Neuronal stem cell (in vitro differentiated cells): ENCODE data around the gene TIAM2.

Experiments
- DNase-seq: peaks from one replicate; pipeline ENCODE4 v3.0.0-alpha.2; 2013; ENCODE audit warnings: low spot score
- H2AFZ ChIP-seq: one replicate; pipeline ENCODE4 v1.6.1; 2013; ENCODE audit warnings: mild to moderate bottlenecking, low read length, inconsistent platforms
- H2AK5ac ChIP-seq: 2 replicates; pipeline ENCODE4 v1.6.1; 2013; ENCODE audit warnings: low read depth, mild to moderate bottlenecking, inconsistent platforms, low read length, moderate library complexity, mixed read lengths
- H2BK120ac ChIP-seq: 2 replicates; pipeline ENCODE4 v1.6.1; 2013; ENCODE audit warnings: low read depth, mild to moderate bottlenecking, inconsistent platforms, low read length, moderate library complexity, mixed read lengths
- H2BK12ac ChIP-seq: one replicate; pipeline ENCODE4 v1.6.1; 2013; ENCODE audit warnings: low read length, inconsistent platforms
- H2BK15ac ChIP-seq: 2 replicates; pipeline ENCODE4 v1.6.1; 2013; ENCODE audit warnings: mild to moderate bottlenecking, low read length, inconsistent platforms, mixed read lengths
- H2BK5ac ChIP-seq: one replicate; pipeline ENCODE4 v1.6.1; 2013; ENCODE audit warnings: inconsistent platforms, mild to moderate bottlenecking, low read length, moderate library complexity
- H3K14ac ChIP-seq: one replicate; pipeline ENCODE4 v1.6.1; 2013; ENCODE audit warnings: low read length, inconsistent platforms
- H3K18ac ChIP-seq: 2 replicates; pipeline ENCODE4 v1.6.1; 2013; ENCODE audit warnings: low read length, inconsistent platforms
- H3K23ac ChIP-seq: 2 replicates; pipeline ENCODE4 v1.6.1; 2013; ENCODE audit warnings: low read depth, mild to moderate bottlenecking, mixed read lengths, low read length, inconsistent platforms; ENCODE audit not compliant: poor library complexity
- H3K27ac ChIP-seq: replicated peaks from 3 replicates; pipeline ENCODE4 v1.5.1; 2013; ENCODE audit warnings: low read length, inconsistent platforms
- H3K27me3 ChIP-seq, 3 experiments: 2 replicates each; pipeline ENCODE4 v1.6.1; 2013; ENCODE audit warnings: low read length in 3 of 3, mild to moderate bottlenecking in 2 of 3, inconsistent platforms in 1 of 3, low read depth in 1 of 3, mixed read lengths in 1 of 3, moderate library complexity in 1 of 3; ENCODE audit not compliant: control insufficient read depth in 3 of 3, insufficient read depth in 3 of 3
- H3K36me3 ChIP-seq, 2 donors: replicated peaks in 1 of 2; 2 replicates each; pipeline ENCODE4 v1.6.1; 2013; ENCODE audit warnings: low read length in 2 of 2; ENCODE audit not compliant: control insufficient read depth in 2 of 2, insufficient read depth in 2 of 2
- H3K4ac ChIP-seq: 2 replicates; pipeline ENCODE4 v1.6.1; 2013; ENCODE audit warnings: inconsistent platforms, mild to moderate bottlenecking, low read length, moderate library complexity
- H3K4me1 ChIP-seq, 2 donors: 1 replicate in 1 of 2; 2 replicates in 1 of 2; pipeline ENCODE4 v1.6.1; 2013; ENCODE audit warnings: low read length in 2 of 2, low read depth in 1 of 2; ENCODE audit not compliant: control insufficient read depth in 2 of 2, insufficient read depth in 1 of 2
- H3K4me2 ChIP-seq: one replicate; pipeline ENCODE4 v1.6.1; 2013; ENCODE audit warnings: mild to moderate bottlenecking, low read length, inconsistent platforms; ENCODE audit not compliant: insufficient read depth, poor library complexity, severe bottlenecking
- H3K4me3 ChIP-seq, 2 donors: 2 replicates each; pipeline ENCODE4 v1.5.1; 2013; ENCODE audit warnings: low read length in 2 of 2, mild to moderate bottlenecking in 2 of 2, inconsistent platforms in 1 of 2, moderate library complexity in 1 of 2
- H3K79me1 ChIP-seq: one replicate; pipeline ENCODE4 v1.6.1; 2013; ENCODE audit warnings: low read depth, mild to moderate bottlenecking, inconsistent platforms, low read length, moderate library complexity
- H3K9ac ChIP-seq: one replicate; pipeline ENCODE4 v1.6.1; 2013; ENCODE audit warnings: mild to moderate bottlenecking, low read depth, low read length, inconsistent platforms; ENCODE audit not compliant: poor library complexity
- H3K9me3 ChIP-seq, 2 donors: replicated peaks in 1 of 2; 2 replicates each; pipeline versions ENCODE3 to v1.6.1; 2013; ENCODE audit warnings: low read length in 2 of 2, mild to moderate bottlenecking in 2 of 2, inconsistent platforms in 1 of 2, low read depth in 1 of 2, mixed read lengths in 1 of 2, moderate library complexity in 1 of 2; ENCODE audit not compliant: control insufficient read depth in 2 of 2, insufficient read depth in 1 of 2
- H4K8ac ChIP-seq: one replicate; pipeline ENCODE4 v1.6.1; 2013; ENCODE audit warnings: low read depth, mild to moderate bottlenecking, inconsistent platforms, low read length, moderate library complexity
- H4K91ac ChIP-seq: one replicate; pipeline ENCODE4 v1.6.1; 2013; ENCODE audit warnings: low read length, low read depth, mild to moderate bottlenecking, inconsistent platforms; ENCODE audit not compliant: poor library complexity
- WGBS, 2 donors: extraction: QIAGEN DNeasy Blood & Tissue Kit; methylation state at CpG; one replicate each; pipeline ENCODE4 v1.1.7; 2013; ENCODE audit warnings: missing lambda C conversion rate in 2 of 2, mixed read lengths in 1 of 2; ENCODE audit not compliant: insufficient read length in 2 of 2, insufficient replicate concordance in 1 of 2; ENCODE audit errors: extremely low coverage in 2 of 2; 5-methylcytosine and 5-hydroxymethylcytosine counted together

Gene TIAM2

DNA sequence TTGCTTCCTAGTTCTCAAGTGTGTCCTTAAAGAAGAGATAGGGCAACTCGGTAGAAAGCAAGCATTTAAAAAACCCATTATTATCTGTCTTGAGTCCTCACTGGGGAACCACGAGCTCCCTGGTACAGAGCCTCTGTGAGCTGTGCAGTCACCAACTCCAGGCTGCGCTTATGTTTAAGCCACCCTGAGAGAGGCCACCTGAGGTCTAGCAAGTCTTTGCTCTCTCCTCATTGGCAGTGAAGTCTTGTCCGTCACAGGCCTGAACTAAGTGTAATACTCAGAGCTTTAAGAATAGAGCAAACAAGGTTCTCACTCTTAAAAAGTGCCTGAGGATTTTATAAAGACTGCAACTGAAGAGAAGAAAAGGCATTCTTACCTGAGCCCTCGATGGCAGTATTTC lies 264.8 kb downstream of the TIAM2 start:
- Histone ChIP-seq H4K8ac (no peak overlapping the region), H3K14ac (no peak overlapping the region), H3K9me3 (no peaks in the 10 kb centered on the region), H2BK15ac (no peak overlapping the region), H3K27ac (no peak overlapping the region), H2BK12ac (no peak overlapping the region), H3K36me3 (peaks cover 12 to 71% of the 10 kb centered on the region in 2 donors), H3K4me2 (no peak overlapping the region), H3K4me3 (no peak overlapping the region), H3K79me1 (no peaks in the 10 kb centered on the region), H3K18ac (no peak overlapping the region), H3K27me3 (no peaks in the 10 kb centered on the region), H4K91ac (no peak overlapping the region), H3K4ac (no peak overlapping the region), H3K9ac (no peak overlapping the region), H2AFZ (no peak overlapping the region), H3K23ac (no peak overlapping the region), H3K4me1 (peaks cover 16 to 17% of the 10 kb centered on the region in 2 donors), H2AK5ac (no peak overlapping the region), H2BK120ac (no peak overlapping the region), H2BK5ac (no peak overlapping the region)
- WGBS, 2 donors = no CpG with 5 or more reads among the region's 5 CpGs
- DNase-seq = no peak

GRCh38 chr6:155260686-155261085 lies 265.6 kb downstream of the TIAM2 start:
- Histone ChIP-seq H4K8ac (no peak overlapping the region), H3K27me3 (no peaks in the 10 kb centered on the region), H2AK5ac (no peak overlapping the region), H3K4me1 (peaks cover 16 to 18% of the 10 kb centered on the region in 2 donors), H3K9me3 (no peaks in the 10 kb centered on the region), H2BK5ac (no peak overlapping the region), H3K23ac (no peak overlapping the region), H3K4ac (no peak overlapping the region), H3K4me2 (no peak overlapping the region), H3K27ac (no peak overlapping the region), H4K91ac (no peak overlapping the region), H2AFZ (no peak overlapping the region), H2BK12ac (no peak overlapping the region), H3K18ac (no peak overlapping the region), H3K4me3 (no peak overlapping the region), H2BK120ac (no peak overlapping the region), H3K9ac (no peak overlapping the region), H3K36me3 (peaks cover 12 to 67% of the 10 kb centered on the region in 2 donors), H3K79me1 (no peaks in the 10 kb centered on the region), H2BK15ac (no peak overlapping the region), H3K14ac (no peak overlapping the region)
- DNase-seq = no peak
- WGBS, 2 donors = no CpG with 5 or more reads among the region's 3 CpGs

GRCh38 chr6:155261111-155261900 lies 266.2 kb downstream of the TIAM2 start:
- no peak overlapping the region for H2AK5ac ChIP-seq
- peaks cover 11 to 61% of the 10 kb centered on the region in 2 donors for H3K36me3 ChIP-seq
- H3K79me1 ChIP-seq = no peaks in the 10 kb centered on the region
- H3K4ac ChIP-seq = no peak overlapping the region
- no peak overlapping the region for H2BK5ac ChIP-seq
- H3K9me3 ChIP-seq = no peaks in the 10 kb centered on the region
- H2BK120ac ChIP-seq = no peak overlapping the region
- no peak overlapping the region for H3K9ac ChIP-seq
- no peak overlapping the region for H3K14ac ChIP-seq
- peak overlapping the region; percentile 35 for H3K4me2 ChIP-seq
- H2AFZ ChIP-seq = no peak overlapping the region
- peak overlapping the region; percentile 39 for H3K18ac ChIP-seq
- no peak overlapping the region for H2BK15ac ChIP-seq
- H2BK12ac ChIP-seq = no peak overlapping the region
- peaks cover 16 to 18% of the 10 kb centered on the region in 2 donors for H3K4me1 ChIP-seq
- DNase-seq = peak; percentile 40
- H3K4me3 ChIP-seq = no peak overlapping the region
- no peak overlapping the region for H3K23ac ChIP-seq
- peak overlapping the region; percentile 41 for H3K27ac ChIP-seq
- no peaks in the 10 kb centered on the region for H3K27me3 ChIP-seq
- H4K91ac ChIP-seq = no peak overlapping the region
- WGBS, 2 donors = no CpG with 5 or more reads among the region's 11 CpGs
- H4K8ac ChIP-seq = no peak overlapping the region

DNA sequence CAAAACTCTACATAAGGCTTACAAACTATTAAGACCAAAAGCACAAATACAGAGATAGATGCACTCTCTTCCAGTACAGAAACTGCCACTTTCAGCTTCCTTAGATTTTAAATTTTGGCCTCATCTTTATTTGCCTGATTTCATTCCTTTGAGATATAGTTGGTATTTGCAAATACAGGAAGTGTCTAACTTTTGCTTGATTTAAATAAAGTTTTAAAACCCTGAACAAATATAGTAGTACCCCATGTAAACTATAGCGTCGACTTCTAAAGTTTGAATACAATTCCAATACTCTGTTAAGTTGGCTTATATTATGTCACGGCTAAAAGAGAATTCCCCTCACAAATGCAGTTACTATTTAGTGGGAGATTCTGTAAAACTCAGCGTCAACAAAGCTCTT lies 267.5 kb downstream of the TIAM2 start:
- Histone ChIP-seq H2AK5ac (no peak overlapping the region), H3K4me3 (no peak overlapping the region), H4K8ac (no peak overlapping the region), H4K91ac (no peak overlapping the region), H3K9me3 (no peaks in the 10 kb centered on the region), H2BK5ac (no peak overlapping the region), H3K4me2 (no peak overlapping the region), H3K27ac (no peak overlapping the region), H2BK15ac (no peak overlapping the region), H3K36me3 (peaks cover 8 to 53% of the 10 kb centered on the region in 2 donors), H3K4ac (no peak overlapping the region), H3K4me1 (peaks cover 16 to 18% of the 10 kb centered on the region in 2 donors), H3K14ac (no peak overlapping the region), H2AFZ (no peak overlapping the region), H3K9ac (no peak overlapping the region), H2BK120ac (no peak overlapping the region), H3K18ac (no peak overlapping the region), H3K79me1 (no peaks in the 10 kb centered on the region), H3K23ac (no peak overlapping the region), H3K27me3 (no peaks in the 10 kb centered on the region), H2BK12ac (no peak overlapping the region)
- no peak for DNase-seq
- no CpG with 5 or more reads among the region's 4 CpGs for WGBS, 2 donors
